Panc1 (cell line): ENCODE data around the gene EDRF1. TPM values are rescaled to one million over a fixed set of nuclear protein-coding genes. Genes with fewer than 3 reads are reported as not detected.

ENCODE experiments used
- ATAC-seq: fragments of 200-7000 bp; cut with Tn5 transposase; 2 replicates; pipeline ENCODE4 v1.9.1; 2020; ENCODE audit warnings: mild to moderate bottlenecking, moderate library complexity
- BruUV-seq: library from RNA; stranded (reverse); fragments of 400-500 nt; replicated peaks from 2 replicates; lab custom pipeline; 2021; lab: Mats Ljungman, UMichigan
- CTCF ChIA-PET: fragments of 300-600 bp; sonication (Branson Sonifier 250); formaldehyde crosslinking; loops from one replicate; lab custom pipeline; 2022; ENCODE audit warnings: antibody characterized with exemption; lab: Charles Lee
- POLR2A ChIA-PET: fragments of 300-600 bp; sonication (Branson Sonifier 250); formaldehyde crosslinking; loops from one replicate; lab custom pipeline; 2022; ENCODE audit warnings: antibody characterized with exemption; lab: Charles Lee
- DNase-seq: peaks from one replicate; pipeline ENCODE4 v3.0.0-alpha.2; 2010; ENCODE audit warnings: low read depth, low spot score
- H3K27ac ChIP-seq: 2 replicates; pipeline ENCODE4 v1.5.1; 2011; ENCODE audit warnings: mild to moderate bottlenecking, low read length, inconsistent platforms
- H3K27me3 ChIP-seq: fragments of 200-500 bp; sonication (Bioruptor generic); 2 replicates; pipeline ENCODE4 v1.6.0; 2014; ENCODE audit warnings: low read length, inconsistent platforms; ENCODE audit not compliant: control insufficient read depth, insufficient read depth
- H3K36me3 ChIP-seq: fragments of 200-500 bp; sonication (Bioruptor generic); 2 replicates; pipeline ENCODE4 v1.5.1; 2014; ENCODE audit warnings: inconsistent platforms, mild to moderate bottlenecking, low read length, moderate library complexity; ENCODE audit not compliant: control insufficient read depth, insufficient read depth
- H3K4me1 ChIP-seq: 2 replicates; pipeline ENCODE4 v1.5.1; 2011; ENCODE audit warnings: inconsistent platforms, mild to moderate bottlenecking, low read length, moderate library complexity; ENCODE audit not compliant: control insufficient read depth, insufficient read depth
- H3K4me3 ChIP-seq, 2 experiments: 2 replicates each; pipeline ENCODE4 v1.5.1; 2011 to 2012; ENCODE audit warnings: low read depth in 2 of 2, low read length in 2 of 2, mild to moderate bottlenecking in 2 of 2, inconsistent platforms in 1 of 2, moderate library complexity in 1 of 2
- H3K9me3 ChIP-seq: fragments of 200-500 bp; sonication (Bioruptor generic); 2 replicates; pipeline ENCODE4 v1.5.1; 2014; ENCODE audit warnings: low read depth, mild to moderate bottlenecking, inconsistent platforms, low read length, moderate library complexity; ENCODE audit not compliant: control insufficient read depth, insufficient read depth
- CTCF ChIP-seq: fragments of 450-650 bp; IDR thresholded peaks from 2 replicates; pipeline ENCODE4 v1.5.1; 2017; ENCODE audit warnings: mild to moderate bottlenecking
- POLR2AphosphoS5 ChIP-seq: IDR thresholded peaks from 2 replicates; pipeline ENCODE4 v1.6.1; 2012; ENCODE audit warnings: mild to moderate bottlenecking, low read depth, low read length, moderate library complexity
- REST ChIP-seq, 2 experiments: IDR thresholded peaks; 2 replicates each; pipeline ENCODE4 v1.6.1; 2011 to 2012; ENCODE audit warnings: low read depth in 2 of 2, control low read depth in 1 of 2, low read length in 1 of 2, mild to moderate bottlenecking in 1 of 2, moderate library complexity in 1 of 2; ENCODE audit not compliant: insufficient read depth in 1 of 2
- SIN3A ChIP-seq: IDR thresholded peaks from 2 replicates; pipeline ENCODE4 v1.6.1; 2012; ENCODE audit warnings: low read depth, mild to moderate bottlenecking, low read length, moderate library complexity, borderline replicate concordance; ENCODE audit not compliant: insufficient read depth
- TCF7L2 ChIP-seq: IDR thresholded peaks from 2 replicates; pipeline ENCODE4 v1.6.1; 2011; ENCODE audit warnings: mild to moderate bottlenecking, low read depth, low read length, inconsistent platforms
- in situ Hi-C: cut with HindIII; loops from 2 replicates; pipeline ENCODE4 v1.10.0; 2016; ENCODE audit warnings: low sequenced_read_pairs, low pct_unique_long_range_greater_than_20kb
- intact Hi-C: fragments of 100-400 bp; cut with micrococcal nuclease; formaldehyde crosslinking; loops from one replicate; pipeline ENCODE4 v1.10.0; 2022; ENCODE audit not compliant: unreplicated experiment
- total RNA-seq: library from RNA; stranded (reverse); gene quantifications from one replicate; pipeline ENCODE4 v1.2.1, GENCODE V29; 2021; ENCODE audit not compliant: unreplicated experiment

Gene EDRF1
- total RNA-seq, 1 experiment from 2014 or later = 36.3 TPM

- ChIA-PET CTCF (no interaction called here), POLR2A (no interaction called here)
- intact Hi-C loops (no loop called here), in situ Hi-C loops (no loop called here)
- no peaks in the 10 kb centered on the region for H3K9me3 ChIP-seq
- BruUV-seq = no TSS peak
- ATAC-seq = no peak
- H3K27ac ChIP-seq = no peak overlapping the region
- TF ChIP-seq POLR2AphosphoS5 = no peak
- TF ChIP-seq REST (IDR thresholded peaks at IDR 0.05; ENCODE audit: insufficient read depth in 1 of 2, low read depth in 2 of 2, low read length in 1 of 2) = no peak
- TF ChIP-seq CTCF = no peak
- TF ChIP-seq TCF7L2 = no peak
- H3K4me1 ChIP-seq = no peaks in the 10 kb centered on the region
- no peaks in the 10 kb centered on the region for H3K27me3 ChIP-seq
- H3K36me3 ChIP-seq = peaks cover 5% of the 10 kb centered on the region
- no peak for DNase-seq
- H3K4me3 ChIP-seq = no peak overlapping the region
These were observed 77.9 kb downstream of the EDRF1 start for GRCh38 chr10:125797424-125797823.

GRCh38 chr10:125797994-125798662 is 78.6 kb downstream of the EDRF1 start:
- in situ Hi-C loops (no loop called here), intact Hi-C loops (no loop called here)
- ChIA-PET CTCF (no interaction called here), POLR2A (no interaction called here)
- H3K4me1 ChIP-seq = no peaks in the 10 kb centered on the region
- no peak for ATAC-seq
- no peaks in the 10 kb centered on the region for H3K27me3 ChIP-seq
- BruUV-seq = no TSS peak
- no peak for TF ChIP-seq REST (IDR thresholded peaks at IDR 0.05; ENCODE audit: insufficient read depth in 1 of 2, low read depth in 2 of 2, low read length in 1 of 2)
- TF ChIP-seq SIN3A = no peak
- no peak for TF ChIP-seq CTCF
- no peak for TF ChIP-seq POLR2AphosphoS5
- no peak for TF ChIP-seq TCF7L2
- H3K9me3 ChIP-seq = no peaks in the 10 kb centered on the region
- DNase-seq = no peak
- H3K36me3 ChIP-seq = peaks cover 5% of the 10 kb centered on the region
- no peak overlapping the region for H3K4me3 ChIP-seq
- no peak overlapping the region for H3K27ac ChIP-seq
